Epithelial cell of prostate (primary cell): ENCODE measurements around the gene MTHFD1L.

Source experiments
- DNase-seq: peaks from one replicate; pipeline ENCODE4 v3.0.0-alpha.2; 2011; ENCODE audit warnings: low read depth, low spot score
- H3K27ac ChIP-seq: fragments of 450-650 bp; 2 replicates; pipeline ENCODE4 v1.5.1; 2017; ENCODE audit warnings: mild to moderate bottlenecking

Gene MTHFD1L

GRCh38 chr6:150865043-150865405 lies 478 bp upstream of the MTHFD1L start:
- no peak for DNase-seq
- peak overlapping the region; percentile 87 for H3K27ac ChIP-seq

GRCh38 chr6:150866147-150866990 lies 867 bp downstream of the MTHFD1L start:
- peak; percentile 16 for DNase-seq
- H3K27ac ChIP-seq: peak overlapping the region; percentile 87

GRCh38 chr6:150866991-150867501 lies 1.5 kb downstream of the MTHFD1L start:
- peak overlapping the region; percentile 87 for H3K27ac ChIP-seq

GRCh38 chr6:150868759-150869158 lies 3.3 kb downstream of the MTHFD1L start:
- DNase-seq: no peak
- no peak overlapping the region for H3K27ac ChIP-seq

More at GRCh38 chr6:150866991-150867501, 1.5 kb downstream of the MTHFD1L start:
- DNase-seq: no peak

- no peak overlapping the region for H3K27ac ChIP-seq
- no peak for DNase-seq
Observed at GRCh38 chr6:150874179-150874578, 8.7 kb downstream of the MTHFD1L start.

GRCh38 chr6:150875841-150876240 lies 10.3 kb downstream of the MTHFD1L start:
- no peak for DNase-seq
- no peak overlapping the region for H3K27ac ChIP-seq

DNA sequence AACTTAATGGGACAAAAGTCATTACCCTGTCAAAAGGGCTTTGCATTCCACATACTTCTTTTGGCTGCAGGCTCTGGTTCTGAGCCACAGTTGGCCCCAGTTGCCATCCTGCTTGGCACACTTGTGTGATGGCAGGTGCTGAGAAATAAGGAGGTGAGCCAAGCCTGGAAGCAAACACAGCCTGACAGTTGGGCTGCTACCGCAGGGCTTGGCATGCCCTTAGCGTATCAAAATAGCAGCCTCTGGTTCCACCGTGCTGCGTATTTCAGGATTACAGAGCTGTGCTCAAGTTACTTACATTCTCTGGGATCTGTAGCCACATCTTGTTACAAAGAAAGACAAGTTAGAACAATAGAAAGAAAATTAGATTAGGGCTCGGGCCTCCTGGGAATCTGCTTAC lies 11.1 kb downstream of the MTHFD1L start:
- no peak for DNase-seq
- H3K27ac ChIP-seq: no peak overlapping the region

DNA sequence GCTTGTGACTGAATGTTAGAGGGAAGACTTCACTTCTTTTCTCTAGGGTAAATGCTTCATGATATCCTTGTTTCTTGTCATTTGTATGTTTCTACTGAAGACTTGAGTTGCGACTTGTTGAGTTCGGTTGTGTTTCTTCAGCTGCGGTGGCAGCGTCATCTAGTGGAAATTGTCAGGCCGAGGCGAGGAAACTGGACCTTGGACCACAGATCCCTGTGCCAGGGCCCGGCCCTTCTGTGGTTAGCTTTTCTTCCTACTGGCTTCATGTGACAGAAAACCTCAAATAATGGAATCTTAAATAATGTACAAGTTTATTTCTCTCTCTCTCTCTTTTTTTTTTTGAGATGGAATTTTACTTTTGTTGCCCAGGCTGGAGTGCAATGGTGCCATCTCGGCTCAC lies 12.4 kb downstream of the MTHFD1L start:
- no peak overlapping the region for H3K27ac ChIP-seq
- DNase-seq: no peak

DNA sequence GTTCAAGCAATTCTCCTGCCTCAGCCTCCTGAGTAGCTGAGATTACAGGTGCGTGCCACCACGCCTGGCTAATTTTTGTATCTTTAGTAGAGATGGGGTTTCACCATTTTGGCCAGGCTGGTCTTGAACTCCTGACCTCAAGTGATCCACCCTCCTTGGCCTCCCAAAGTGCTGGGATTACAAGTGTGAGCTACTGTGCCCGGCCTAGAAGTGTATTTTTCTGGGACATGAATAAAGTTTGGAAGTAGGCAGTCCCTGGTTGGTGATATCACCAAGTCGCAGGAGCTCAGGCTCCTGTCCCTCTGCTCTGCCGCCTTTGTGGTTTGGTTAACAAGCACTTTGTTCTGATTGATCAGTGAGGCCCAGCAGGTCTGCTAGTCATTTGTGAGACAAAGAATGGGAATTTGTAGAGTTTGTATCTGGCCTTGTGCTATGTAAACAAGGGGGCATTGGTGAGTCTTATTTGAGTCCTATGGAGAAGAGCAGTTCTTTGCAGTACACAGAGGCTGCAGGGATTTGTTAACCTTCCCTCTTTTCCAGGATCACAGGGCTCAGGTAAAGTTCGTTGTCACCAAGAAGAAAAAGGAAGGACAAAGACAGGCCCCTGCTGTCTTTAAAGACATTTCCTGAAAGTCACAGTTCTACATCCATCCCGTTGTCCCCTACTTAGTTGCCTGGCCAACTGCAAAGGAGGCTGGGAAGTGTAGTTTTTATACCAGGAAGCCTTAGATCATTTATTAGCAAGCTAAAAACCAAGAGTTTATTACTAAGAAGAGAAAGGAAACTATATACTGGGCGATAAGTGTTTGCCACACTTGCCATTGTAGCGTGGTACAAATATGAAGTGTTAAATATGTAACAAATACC lies 13.1 kb downstream of the MTHFD1L start:
- H3K27ac ChIP-seq: no peak overlapping the region
- DNase-seq: no peak

- no peak for DNase-seq
- no peak overlapping the region for H3K27ac ChIP-seq
Observed at GRCh38 chr6:150880336-150880735, 14.8 kb downstream of the MTHFD1L start.

- peak; percentile 24 for DNase-seq
- peak overlapping the region; percentile 66 for H3K27ac ChIP-seq
Observed at GRCh38 chr6:150881911-150882481, 16.5 kb downstream of the MTHFD1L start.

DNA sequence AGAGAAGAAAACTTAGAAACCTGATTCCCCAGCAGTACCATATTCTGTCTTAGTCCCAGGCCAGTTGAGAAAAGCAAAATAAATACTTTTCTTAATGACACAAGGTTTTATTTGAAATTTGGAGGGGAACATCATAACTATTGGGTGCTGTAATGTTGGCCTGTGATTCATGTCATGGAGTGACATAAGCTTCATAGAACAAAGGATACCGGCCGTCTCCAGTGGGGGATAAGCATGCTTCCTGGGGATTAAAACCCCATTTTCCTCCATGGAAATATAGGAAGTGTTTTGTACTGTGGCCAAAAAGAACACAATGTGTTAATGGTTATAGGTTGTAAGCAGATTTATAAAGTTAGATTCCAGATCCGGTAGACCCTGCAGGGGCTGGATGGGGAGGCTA lies 18.0 kb downstream of the MTHFD1L start:
- no peak overlapping the region for H3K27ac ChIP-seq
- DNase-seq: no peak

- no peak for DNase-seq
- no peak overlapping the region for H3K27ac ChIP-seq
Observed at GRCh38 chr6:150886155-150886554, 20.7 kb downstream of the MTHFD1L start.

- no peak for DNase-seq
- no peak overlapping the region for H3K27ac ChIP-seq
Observed at GRCh38 chr6:150887978-150888563, 22.6 kb downstream of the MTHFD1L start.

GRCh38 chr6:150890346-150890745 lies 24.8 kb downstream of the MTHFD1L start:
- DNase-seq: no peak
- H3K27ac ChIP-seq: no peak overlapping the region

DNA sequence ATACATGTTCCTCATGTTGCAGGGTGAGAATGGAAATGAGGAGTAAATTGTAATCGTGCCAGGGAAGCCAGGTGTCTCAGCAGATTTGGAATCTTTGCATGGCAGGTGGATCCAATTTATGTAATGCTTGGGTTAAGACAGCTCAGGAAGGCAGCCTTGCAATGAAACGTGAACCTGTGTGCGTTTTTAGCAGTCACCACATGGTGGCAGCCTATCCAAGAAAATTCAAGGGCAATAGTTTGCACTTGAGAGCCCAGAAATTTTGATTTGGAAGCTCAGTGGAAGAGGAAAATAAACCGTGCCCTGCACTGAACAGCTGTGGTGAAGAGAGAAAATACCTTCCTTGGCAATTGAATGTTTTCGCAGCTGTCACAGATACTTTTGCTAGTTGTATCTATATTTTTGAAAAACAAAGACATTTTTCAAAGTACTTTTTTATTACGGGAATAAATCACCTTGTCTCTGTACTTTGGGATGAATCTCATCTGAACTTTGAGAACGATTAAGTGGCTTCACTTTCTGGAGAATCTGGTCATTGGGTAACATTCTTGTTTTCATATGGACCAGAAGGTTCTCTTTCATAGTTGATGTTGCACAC lies 26.5 kb downstream of the MTHFD1L start:
- no peak overlapping the region for H3K27ac ChIP-seq

GRCh38 chr6:150894191-150894744 lies 28.8 kb downstream of the MTHFD1L start:
- H3K27ac ChIP-seq: no peak overlapping the region
- no peak for DNase-seq

More for the DNA sequence above, 26.5 kb downstream of the MTHFD1L start:
- no peak for DNase-seq

DNA sequence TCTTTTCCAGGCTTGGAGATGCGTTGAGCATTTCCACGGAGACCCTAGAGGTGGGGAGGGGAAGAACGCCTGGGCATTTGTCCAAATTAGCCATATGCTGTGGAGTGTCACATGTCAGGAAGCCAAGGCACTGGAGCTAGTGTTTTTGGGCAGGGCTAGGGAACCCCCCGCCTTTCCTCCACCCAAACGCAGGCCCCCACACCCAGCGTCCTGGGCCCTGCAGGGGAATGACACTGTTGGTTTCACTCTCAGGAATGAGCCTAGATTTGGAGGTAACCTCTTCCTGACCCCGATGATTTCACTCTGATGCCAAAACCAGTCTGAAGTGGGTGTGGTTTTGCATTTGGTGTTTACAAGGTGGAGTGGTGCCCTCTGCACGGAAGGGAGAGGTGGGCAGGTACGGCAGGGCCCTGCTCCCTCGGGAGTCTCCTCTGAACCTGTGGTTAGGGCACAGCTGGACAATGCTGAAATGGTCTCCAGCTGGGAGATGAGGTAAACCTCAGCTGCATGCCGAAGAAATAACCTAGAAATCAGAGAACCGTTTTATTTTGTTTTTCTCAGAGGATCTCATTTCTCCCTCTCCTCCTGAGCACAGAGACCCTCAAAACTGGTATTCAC lies 29.5 kb downstream of the MTHFD1L start:
- H3K27ac ChIP-seq: no peak overlapping the region
- DNase-seq: peak; percentile 41

DNA sequence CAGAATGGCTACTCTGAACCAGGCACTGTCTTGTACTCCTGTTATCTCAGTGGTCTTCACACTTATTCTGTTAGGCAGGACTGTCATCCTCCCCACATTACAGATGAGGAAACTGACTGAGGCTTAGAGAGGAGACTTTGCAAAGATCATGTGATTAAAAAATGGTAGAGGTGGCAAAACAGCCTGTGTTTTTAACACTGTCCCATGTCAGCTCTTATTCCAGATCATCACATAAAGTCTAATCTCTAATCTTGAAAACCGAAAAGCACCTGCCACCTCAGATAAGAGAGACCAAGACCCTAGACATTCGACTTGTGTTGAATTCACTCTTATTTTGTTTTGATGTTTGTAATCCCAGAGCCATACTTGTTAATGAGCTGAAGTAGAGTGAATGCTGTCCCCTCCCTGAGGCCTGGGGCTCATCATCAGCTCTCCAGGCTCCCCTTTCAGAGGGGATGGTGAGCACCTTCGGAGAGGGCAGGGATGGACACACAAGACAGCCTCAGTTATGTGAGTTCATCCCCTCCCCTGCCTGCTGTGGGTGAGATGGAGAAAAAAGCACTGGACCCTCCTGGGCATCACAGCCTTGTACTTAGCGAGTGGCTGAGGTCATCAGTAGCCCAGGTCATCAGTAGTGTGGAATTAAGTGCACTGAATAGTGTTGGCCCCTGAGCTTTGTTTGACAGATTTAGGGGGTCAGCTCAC lies 30.6 kb downstream of the MTHFD1L start:
- DNase-seq: no peak
- H3K27ac ChIP-seq: no peak overlapping the region
